Measurements from ENCODE around the gene LPO. TPM values are rescaled to one million over a fixed set of nuclear protein-coding genes. Genes with fewer than 3 reads are reported as not detected.
A peak's percentile ranks its signal among the peaks of the same experiment; 100 is the strongest.

The LPO gene
- total RNA-seq, 1 donor from 2014 or later = not detected

GRCh38 chr17:58246104-58246740 is 7.8 kb downstream of the LPO start:
- TF ChIP-seq CTCF (conservative IDR thresholded peaks at IDR 0.05; ENCODE audit: low read depth, low read length) = no peak
- no peak overlapping the region for H3K4me3 ChIP-seq (ENCODE audit: low read depth, low read length)
- no peak for DNase-seq (ENCODE audit: low read depth)

- DNase-seq (ENCODE audit: low read depth) = no peak
- TF ChIP-seq CTCF (conservative IDR thresholded peaks at IDR 0.05; ENCODE audit: low read depth, low read length) = no peak
- no peak overlapping the region for H3K4me3 ChIP-seq (ENCODE audit: low read depth, low read length)
Observed at GRCh38 chr17:58246781-58247180, 8.4 kb downstream of the LPO start.

GRCh38 chr17:58247511-58248363 is 9.4 kb downstream of the LPO start:
- DNase-seq (ENCODE audit: low read depth) = no peak
- H3K4me3 ChIP-seq (ENCODE audit: low read depth, low read length) = no peak overlapping the region
- no peak for TF ChIP-seq CTCF (conservative IDR thresholded peaks at IDR 0.05; ENCODE audit: low read depth, low read length)

- no peak for TF ChIP-seq CTCF (conservative IDR thresholded peaks at IDR 0.05; ENCODE audit: low read depth, low read length)
- H3K4me3 ChIP-seq (ENCODE audit: low read depth, low read length) = no peak overlapping the region
- DNase-seq (ENCODE audit: low read depth) = no peak
Observed at GRCh38 chr17:58248955-58249269, 10.5 kb downstream of the LPO start.

DNA sequence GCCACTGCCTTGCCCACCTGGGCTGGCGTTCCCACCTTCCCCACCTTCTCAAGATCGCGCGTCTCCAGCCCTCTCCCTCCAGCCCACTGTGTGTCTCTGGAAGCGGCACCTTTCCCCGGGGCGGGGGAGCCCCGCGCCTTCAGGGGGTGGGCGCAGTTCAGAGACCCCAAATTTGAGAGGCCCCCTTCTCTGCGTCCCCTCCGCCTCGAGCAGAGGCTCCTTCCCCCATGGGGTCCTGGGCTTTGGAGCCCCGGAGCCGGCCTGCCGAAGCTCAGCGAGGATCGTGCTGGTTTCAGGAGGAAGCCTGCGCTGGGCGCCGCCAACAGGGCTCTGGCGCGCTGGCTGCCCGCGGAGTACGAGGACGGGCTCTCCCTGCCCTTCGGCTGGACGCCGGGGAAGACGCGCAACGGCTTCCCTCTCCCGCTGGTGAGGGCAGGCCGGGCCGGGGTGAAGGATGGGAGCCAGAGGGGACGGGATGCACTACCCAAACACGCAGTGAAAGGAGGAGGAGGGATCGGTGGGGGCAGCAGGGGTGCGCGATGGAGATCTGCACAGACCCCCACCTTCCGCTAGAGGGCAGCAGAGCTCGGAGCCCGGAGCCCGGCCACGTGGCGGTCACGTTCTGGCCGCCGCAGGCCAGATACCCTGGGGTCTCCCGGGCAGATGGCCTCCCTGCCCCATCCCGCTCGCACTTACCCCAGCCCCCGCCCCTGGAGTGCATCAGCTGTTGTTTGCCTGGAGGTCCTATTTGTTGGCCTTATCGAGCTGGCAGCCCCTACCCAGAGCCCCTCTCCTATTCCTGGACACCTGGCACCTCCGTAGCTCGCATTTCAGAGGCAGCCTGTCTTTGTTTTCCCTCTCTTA is 11.1 kb downstream of the LPO start:
- peak overlapping the region; percentile 54 for H3K4me3 ChIP-seq (ENCODE audit: low read depth, low read length)
- DNase-seq (ENCODE audit: low read depth) = no peak
- peak; percentile 79 for TF ChIP-seq CTCF (conservative IDR thresholded peaks at IDR 0.05; ENCODE audit: low read depth, low read length)

DNA sequence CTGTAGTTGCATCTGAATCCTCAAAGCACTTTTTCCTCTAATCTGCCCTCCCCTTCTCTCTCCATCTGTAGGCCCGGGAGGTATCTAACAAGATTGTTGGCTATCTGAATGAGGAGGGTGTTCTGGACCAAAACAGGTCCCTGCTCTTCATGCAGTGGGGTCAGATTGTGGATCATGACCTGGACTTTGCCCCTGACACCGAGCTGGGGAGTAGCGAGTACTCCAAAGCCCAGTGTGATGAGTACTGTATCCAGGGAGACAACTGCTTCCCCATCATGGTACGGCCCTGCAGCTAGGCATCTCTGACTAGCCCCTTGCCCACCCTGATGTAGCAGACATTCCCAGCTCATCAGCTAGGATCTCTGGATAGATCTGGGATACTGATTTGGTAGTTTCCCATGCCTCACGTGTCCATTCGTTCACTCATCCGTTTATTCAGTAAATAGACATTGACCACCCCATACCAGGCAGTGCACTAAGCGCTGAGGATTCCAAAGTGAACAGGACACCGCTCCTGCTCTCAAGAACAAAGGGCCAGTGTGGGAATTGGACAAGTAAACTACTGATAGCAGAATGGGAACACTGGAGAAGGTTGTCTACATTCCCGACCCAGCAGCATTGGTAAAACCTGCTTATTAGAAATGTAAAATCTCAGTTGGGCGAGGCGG is 12.1 kb downstream of the LPO start:
- H3K4me3 ChIP-seq (ENCODE audit: low read depth, low read length) = no peak overlapping the region
- no peak for TF ChIP-seq CTCF (conservative IDR thresholded peaks at IDR 0.05; ENCODE audit: low read depth, low read length)
- DNase-seq (ENCODE audit: low read depth) = no peak

Data from epithelial cell of proximal tubule (primary cell).